Karpas-422 (cell line): ENCODE results near the gene CCSER1. TPM values are rescaled to one million over a fixed set of nuclear protein-coding genes. Genes with fewer than 3 reads are reported as not detected.

ENCODE experiments used
- DNase-seq: peaks from one replicate; pipeline ENCODE4 v3.0.0-alpha.2; 2015
- H2AFZ ChIP-seq: fragments of 200-600 bp; sonication (generic); 2 replicates; pipeline ENCODE4 v1.6.1; 2014; ENCODE audit warnings: antibody characterized with exemption, low read length, mixed read lengths
- H3K27ac ChIP-seq: fragments of 200-600 bp; sonication (generic); 2 replicates; pipeline ENCODE4 v1.5.1; 2014; ENCODE audit warnings: mild to moderate bottlenecking, low read length, moderate library complexity
- H3K27me3 ChIP-seq: fragments of 200-600 bp; sonication (generic); 2 replicates; pipeline ENCODE4 v1.6.1; 2014; ENCODE audit warnings: low read length, mixed read lengths
- H3K36me3 ChIP-seq: fragments of 200-600 bp; sonication (generic); 2 replicates; pipeline ENCODE4 v1.6.1; 2014; ENCODE audit warnings: low read length, mixed read lengths; ENCODE audit not compliant: insufficient read depth
- H3K4me1 ChIP-seq: fragments of 200-600 bp; sonication (generic); 2 replicates; pipeline ENCODE4 v1.6.1; 2014; ENCODE audit warnings: mild to moderate bottlenecking, low read length, mixed read lengths
- H3K4me2 ChIP-seq: fragments of 200-600 bp; sonication (generic); 2 replicates; pipeline ENCODE4 v1.6.1; 2014; ENCODE audit warnings: low read length, low read depth, mild to moderate bottlenecking; ENCODE audit not compliant: poor library complexity, severe bottlenecking
- H3K4me3 ChIP-seq: fragments of 200-600 bp; sonication (generic); 2 replicates; pipeline ENCODE4 v1.5.1; 2014; ENCODE audit warnings: mild to moderate bottlenecking, antibody characterized with exemption, low read length, mixed read lengths
- H3K79me2 ChIP-seq: fragments of 200-600 bp; sonication (generic); 2 replicates; pipeline ENCODE4 v1.6.1; 2014; ENCODE audit warnings: mild to moderate bottlenecking, low read length, mixed read lengths
- H3K9ac ChIP-seq: fragments of 200-600 bp; sonication (generic); 2 replicates; pipeline ENCODE4 v1.6.0; 2014; ENCODE audit warnings: low read length
- H3K9me2 ChIP-seq: fragments of 200-600 bp; sonication (generic), shearing (Covaris generic); replicated peaks from 2 replicates; pipeline ENCODE4 v1.6.0; 2014; ENCODE audit warnings: mild to moderate bottlenecking, low read length, moderate library complexity; ENCODE audit not compliant: insufficient read depth
- H3K9me3 ChIP-seq: fragments of 300-700, 200-600 bp; sonication (generic); 2 replicates; pipeline ENCODE4 v1.6.1; 2014; ENCODE audit warnings: low read length, mixed read lengths
- H4K20me1 ChIP-seq: fragments of 200-600 bp; sonication (generic); 2 replicates; pipeline ENCODE4 v1.6.1; 2014; ENCODE audit warnings: mild to moderate bottlenecking, antibody characterized with exemption, low read length, low read depth; ENCODE audit not compliant: insufficient read depth
- total RNA-seq: library from RNA; depleted of rRNA; stranded (reverse); fragments of >200 nt; shearing (Covaris generic); gene quantifications from 2 replicates; pipeline ENCODE4 v1.2.3, GENCODE V29; 2014; ENCODE audit warnings: low replicate concordance; rRNA removed

The CCSER1 gene
- 0.87 and 3.6 TPM in 2 replicates for total RNA-seq

GRCh38 chr4:90127223-90127705 is at the start of gene CCSER1:
Gene CCSER1, plus strand, starts transcription at chr4:90127394.
- no peaks in the 10 kb centered on the region for H3K79me2 ChIP-seq
- no peaks in the 10 kb centered on the region for H4K20me1 ChIP-seq
- H3K4me3 ChIP-seq = no peak within 1 kb of the TSS
- no peak within 1 kb of the TSS for H3K27ac ChIP-seq
- DNase-seq = no peak
- H3K4me1 ChIP-seq = peaks cover 10% of the 10 kb centered on the region
- H3K9ac ChIP-seq = no peak within 1 kb of the TSS
- H3K27me3 ChIP-seq = no peaks in the 10 kb centered on the region
- no peak within 1 kb of the TSS for H2AFZ ChIP-seq
- H3K9me2 ChIP-seq = no peaks in the 10 kb centered on the region
- no peaks in the 10 kb centered on the region for H3K9me3 ChIP-seq
- no peak within 1 kb of the TSS for H3K4me2 ChIP-seq
- H3K36me3 ChIP-seq = no peaks in the 10 kb centered on the region

DNA sequence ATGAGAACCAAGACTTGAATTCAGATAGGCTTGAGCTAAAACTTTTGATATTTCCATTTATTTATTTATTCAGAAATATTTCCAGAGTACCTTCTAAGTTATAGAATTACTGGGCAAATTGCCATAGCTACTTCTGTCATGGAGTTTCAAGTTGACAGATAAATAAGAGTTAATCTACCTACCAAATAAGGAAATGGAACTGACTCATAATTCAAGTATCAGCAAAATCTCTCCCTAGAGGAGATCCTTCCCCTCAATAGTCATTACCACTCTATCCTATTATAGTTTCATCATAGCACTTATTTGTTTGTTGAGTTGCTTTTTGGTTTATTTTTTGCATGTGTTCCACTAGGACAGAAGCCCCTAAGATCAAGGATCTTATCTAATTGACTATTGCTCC is 48.8 kb upstream of the CCSER1 start:
- H3K4me3 ChIP-seq = no peak overlapping the region
- H3K9me3 ChIP-seq = no peaks in the 10 kb centered on the region
- H3K9me2 ChIP-seq = no peaks in the 10 kb centered on the region
- no peaks in the 10 kb centered on the region for H3K79me2 ChIP-seq
- H3K4me2 ChIP-seq = no peak overlapping the region
- no peak overlapping the region for H3K9ac ChIP-seq
- H3K27me3 ChIP-seq = no peaks in the 10 kb centered on the region
- H3K4me1 ChIP-seq = peaks cover 69% of the 10 kb centered on the region
- no peaks in the 10 kb centered on the region for H3K36me3 ChIP-seq
- no peak for DNase-seq
- H4K20me1 ChIP-seq = no peaks in the 10 kb centered on the region
- H3K27ac ChIP-seq = no peak overlapping the region; the same call in 1 of the 2 replicates
- no peak overlapping the region for H2AFZ ChIP-seq

DNA sequence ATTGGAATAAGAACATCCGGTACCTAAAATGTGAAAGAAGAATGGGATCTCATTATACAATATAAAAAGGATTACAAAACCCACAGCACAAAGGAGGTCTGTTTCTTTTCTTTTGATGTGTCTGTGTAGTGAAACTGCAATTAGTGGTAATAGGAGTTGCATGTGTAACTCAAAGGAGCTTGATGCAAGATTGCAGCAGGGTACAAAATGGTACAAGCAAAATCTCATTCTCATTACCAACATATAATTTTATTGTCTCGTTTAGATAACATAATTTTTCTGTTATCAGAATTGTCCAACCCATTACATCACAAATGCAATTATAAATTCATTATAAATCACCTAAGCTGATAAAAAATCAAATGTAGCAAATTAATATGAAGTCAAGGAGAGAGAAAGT is 47.1 kb upstream of the CCSER1 start:
- Histone ChIP-seq H3K9ac (no peak overlapping the region), H3K27me3 (no peaks in the 10 kb centered on the region), H3K9me3 (no peaks in the 10 kb centered on the region), H3K4me2 (no peak overlapping the region), H4K20me1 (no peaks in the 10 kb centered on the region), H3K79me2 (no peaks in the 10 kb centered on the region), H2AFZ (no peak overlapping the region), H3K27ac (peak overlapping the region; percentile 99), H3K9me2 (no peaks in the 10 kb centered on the region), H3K4me1 (peaks cover 73% of the 10 kb centered on the region), H3K36me3 (no peaks in the 10 kb centered on the region), H3K4me3 (no peak overlapping the region)
- no peak for DNase-seq

DNA sequence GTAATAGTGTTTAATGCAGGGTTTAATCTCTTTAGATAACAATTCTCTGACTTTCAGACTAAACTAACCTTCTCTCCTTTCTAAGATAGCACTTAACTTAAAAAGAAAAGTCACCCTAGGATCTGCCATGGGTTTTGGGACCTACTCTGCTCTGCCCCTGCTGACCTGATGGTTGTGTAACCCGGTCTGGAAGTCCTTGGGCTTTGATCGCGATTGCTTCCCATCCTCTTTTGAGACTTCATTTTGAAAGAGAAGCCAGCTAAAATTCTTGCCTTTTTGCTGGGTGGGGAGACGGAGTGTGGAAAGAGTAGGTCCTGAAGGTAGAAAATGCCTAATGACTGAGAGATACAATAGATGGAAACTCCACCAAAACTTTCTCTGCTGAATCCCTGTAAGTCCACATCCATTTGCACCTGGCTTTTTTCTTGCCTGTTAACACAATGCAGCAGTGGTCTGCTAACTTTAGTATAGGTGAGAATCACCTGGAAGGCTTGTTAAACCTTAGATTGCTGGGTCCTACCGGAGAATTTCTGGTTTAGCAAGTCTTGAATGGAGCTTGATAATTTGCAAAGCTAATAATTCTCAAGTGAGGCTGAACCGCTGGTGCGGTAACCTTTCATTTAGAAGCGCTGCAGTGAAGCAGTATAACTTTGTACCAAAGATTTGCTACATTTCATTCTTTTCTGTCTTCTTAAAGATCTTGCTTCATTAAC is 45.6 kb upstream of the CCSER1 start:
- Histone ChIP-seq H3K9me2 (no peaks in the 10 kb centered on the region), H3K79me2 (no peaks in the 10 kb centered on the region), H3K36me3 (no peaks in the 10 kb centered on the region), H2AFZ (peak overlapping the region; percentile 30; the same call in 1 of the 2 replicates), H3K4me3 (peak overlapping the region; percentile 58), H3K27me3 (no peaks in the 10 kb centered on the region), H3K4me1 (peaks cover 85% of the 10 kb centered on the region), H3K9me3 (no peaks in the 10 kb centered on the region), H3K27ac (peak overlapping the region; percentile 99), H4K20me1 (no peaks in the 10 kb centered on the region), H3K4me2 (peak overlapping the region; percentile 90), H3K9ac (peak overlapping the region; percentile 59)
- peak; percentile 72 for DNase-seq

GRCh38 chr4:90082449-90082848 is 44.7 kb upstream of the CCSER1 start:
- Histone ChIP-seq H4K20me1 (no peaks in the 10 kb centered on the region), H3K9ac (peak overlapping the region; percentile 59), H3K4me3 (peak overlapping the region; percentile 58), H3K4me1 (peaks cover 82% of the 10 kb centered on the region), H3K36me3 (no peaks in the 10 kb centered on the region), H3K79me2 (no peaks in the 10 kb centered on the region), H3K9me3 (no peaks in the 10 kb centered on the region), H3K27ac (peak overlapping the region; percentile 99), H3K4me2 (peak overlapping the region; percentile 90), H2AFZ (0 out of 2 replicates have a peak overlapping the region, but pooled peaks have one; percentile 30), H3K27me3 (no peaks in the 10 kb centered on the region), H3K9me2 (no peaks in the 10 kb centered on the region)
- peak; percentile 74 for DNase-seq

GRCh38 chr4:90084277-90084966 is 42.8 kb upstream of the CCSER1 start:
- H3K79me2 ChIP-seq = no peaks in the 10 kb centered on the region
- peak overlapping the region; percentile 58 for H3K9ac ChIP-seq
- H3K4me2 ChIP-seq = peak overlapping the region; percentile 62
- peak overlapping the region; percentile 99 for H3K27ac ChIP-seq
- peak; percentile 64 for DNase-seq
- H2AFZ ChIP-seq = peak overlapping the region; percentile 93
- H3K27me3 ChIP-seq = no peaks in the 10 kb centered on the region
- no peaks in the 10 kb centered on the region for H4K20me1 ChIP-seq
- peak overlapping the region; percentile 53 for H3K4me3 ChIP-seq
- peaks cover 70% of the 10 kb centered on the region for H3K4me1 ChIP-seq
- H3K36me3 ChIP-seq = no peaks in the 10 kb centered on the region
- no peaks in the 10 kb centered on the region for H3K9me3 ChIP-seq
- H3K9me2 ChIP-seq = no peaks in the 10 kb centered on the region

- H3K27ac ChIP-seq = peak overlapping the region; percentile 99
- H3K36me3 ChIP-seq = no peaks in the 10 kb centered on the region
- no peaks in the 10 kb centered on the region for H3K79me2 ChIP-seq
- peak overlapping the region; percentile 58 for H3K9ac ChIP-seq
- H3K4me1 ChIP-seq = peaks cover 70% of the 10 kb centered on the region
- peak overlapping the region; percentile 53 for H3K4me3 ChIP-seq
- H3K4me2 ChIP-seq = peak overlapping the region; percentile 62
- no peaks in the 10 kb centered on the region for H4K20me1 ChIP-seq
- H3K9me3 ChIP-seq = no peaks in the 10 kb centered on the region
- no peaks in the 10 kb centered on the region for H3K27me3 ChIP-seq
- H2AFZ ChIP-seq = peak overlapping the region; percentile 93
- no peaks in the 10 kb centered on the region for H3K9me2 ChIP-seq
- DNase-seq = peak; percentile 78
Observed at GRCh38 chr4:90084967-90085295, 42.3 kb upstream of the CCSER1 start.

GRCh38 chr4:90093526-90093925 is 33.7 kb upstream of the CCSER1 start:
- Histone ChIP-seq H3K4me3 (no peak overlapping the region), H3K27me3 (no peaks in the 10 kb centered on the region), H3K79me2 (no peaks in the 10 kb centered on the region), H3K27ac (peak overlapping the region; percentile 52), H3K36me3 (no peaks in the 10 kb centered on the region; the same call in 1 of the 2 replicates), H2AFZ (no peak overlapping the region), H3K9ac (no peak overlapping the region), H3K4me1 (peaks cover 40% of the 10 kb centered on the region), H3K9me2 (no peaks in the 10 kb centered on the region), H3K4me2 (peak overlapping the region; percentile 25), H3K9me3 (no peaks in the 10 kb centered on the region), H4K20me1 (no peaks in the 10 kb centered on the region)
- peak; percentile 71 for DNase-seq
